Lung (tissue), 12 donors: ENCODE data around the gene SGCA. TPM values are rescaled to one million over a fixed set of nuclear protein-coding genes. Genes with fewer than 3 reads are reported as not detected.

ENCODE experiments used
- ATAC-seq: fragments of 200-7000 bp; cut with Tn5 transposase; one replicate; pipeline ENCODE4 v1.9.1; 2020; ENCODE audit warnings: moderate number of reproducible peaks; ENCODE audit not compliant: insufficient read depth, low FRiP score
- DNase-seq, 3 donors: peaks; one replicate each; pipeline ENCODE4 v3.0.0-alpha.2; 2013 to 2017
- H3K27ac ChIP-seq, 2 donors: one replicate each; pipeline ENCODE4 v1.5.1; 2013; ENCODE audit warnings: mild to moderate bottlenecking in 2 of 2, moderate library complexity in 2 of 2, control low read depth in 1 of 2, inconsistent platforms in 1 of 2, low read depth in 1 of 2, low read length in 1 of 2
- H3K27me3 ChIP-seq, 3 donors: one replicate each; pipeline ENCODE4 v1.5.1; 2013; ENCODE audit warnings: low read length in 2 of 3; ENCODE audit not compliant: control insufficient read depth in 3 of 3, insufficient read depth in 3 of 3
- H3K36me3 ChIP-seq, 4 donors: one replicate each; pipeline ENCODE4 v1.5.1; 2013; ENCODE audit warnings: low read length in 4 of 4, mild to moderate bottlenecking in 1 of 4, moderate library complexity in 1 of 4; ENCODE audit not compliant: control insufficient read depth in 4 of 4, insufficient read depth in 4 of 4
- H3K4me1 ChIP-seq, 5 donors: one replicate each; pipeline ENCODE4 v1.5.1; 2013; ENCODE audit warnings: low read length in 5 of 5, mild to moderate bottlenecking in 2 of 5, moderate library complexity in 1 of 5; ENCODE audit not compliant: control insufficient read depth in 5 of 5, insufficient read depth in 5 of 5
- H3K4me3 ChIP-seq: one replicate; pipeline ENCODE4 v1.5.1; 2013; ENCODE audit warnings: mild to moderate bottlenecking, control low read depth, moderate library complexity
- H3K9ac ChIP-seq, 2 donors: one replicate each; pipeline ENCODE4 v1.5.1; 2013; ENCODE audit warnings: low read length in 2 of 2, control low read depth in 1 of 2; ENCODE audit not compliant: insufficient read depth in 1 of 2
- H3K9me3 ChIP-seq, 4 donors: one replicate each; pipeline ENCODE4 v1.5.1; 2013; ENCODE audit warnings: low read length in 3 of 4, mild to moderate bottlenecking in 1 of 4, moderate library complexity in 1 of 4; ENCODE audit not compliant: control insufficient read depth in 4 of 4, insufficient read depth in 3 of 4
- WGBS, 2 donors: extraction: QIAGEN DNeasy Blood & Tissue Kit; methylation state at CpG; one replicate each; pipeline ENCODE4 v1.1.7; 2013; 5-methylcytosine and 5-hydroxymethylcytosine counted together
- polyA plus RNA-seq, 2 donors: library from polyadenylated mRNA; stranded (reverse); fragments of 200-250 nt; gene quantifications; one replicate each; pipeline ENCODE4 v1.2.1, GENCODE V29; 2013
- total RNA-seq, 2 donors: library from RNA; depleted of rRNA in 1 of 2; stranded (reverse); fragments of >200 nt in 1 of 2; gene quantifications; one replicate each; pipeline ENCODE4 v1.2.1, GENCODE V29; 2014 to 2021
- TF ChIP-seq, protein P1 (sequence below): IDR thresholded peaks from 2 replicates; pipeline ENCODE4 v1.5.1; 2012; ENCODE audit warnings: mild to moderate bottlenecking; ENCODE audit errors: control extremely low read depth, extremely low read depth
- donor health status: control.
- donor health status: control.
- donor health status: Bipolar disorder and iron deficiency.
- donor health status: healthy.
- donor health status: DM: yes; HTN: yes; CAD: no.

Gene SGCA
- total and polyA plus RNA-seq, 4 donors, result 5.0 to 19.4 (median 14.0) TPM

- Histone ChIP-seq H3K4me3 (no peak overlapping the region), H3K36me3 (no peaks in the 10 kb centered on the region), H3K27me3 (no peaks in the 10 kb centered on the region), H3K27ac (peak overlapping the region in 1 of 2 donors; percentile 94), H3K9ac (no peak overlapping the region), H3K9me3 (no peaks in the 10 kb centered on the region), H3K4me1 (peaks cover 0 to 10% (median 3%) of the 10 kb centered on the region in 5 donors)
- WGBS, 2 donors, result 86 to 97% methylated on average over 3 of the region's 3 CpGs
- no peak for DNase-seq
- TF ChIP-seq, protein P1, sequence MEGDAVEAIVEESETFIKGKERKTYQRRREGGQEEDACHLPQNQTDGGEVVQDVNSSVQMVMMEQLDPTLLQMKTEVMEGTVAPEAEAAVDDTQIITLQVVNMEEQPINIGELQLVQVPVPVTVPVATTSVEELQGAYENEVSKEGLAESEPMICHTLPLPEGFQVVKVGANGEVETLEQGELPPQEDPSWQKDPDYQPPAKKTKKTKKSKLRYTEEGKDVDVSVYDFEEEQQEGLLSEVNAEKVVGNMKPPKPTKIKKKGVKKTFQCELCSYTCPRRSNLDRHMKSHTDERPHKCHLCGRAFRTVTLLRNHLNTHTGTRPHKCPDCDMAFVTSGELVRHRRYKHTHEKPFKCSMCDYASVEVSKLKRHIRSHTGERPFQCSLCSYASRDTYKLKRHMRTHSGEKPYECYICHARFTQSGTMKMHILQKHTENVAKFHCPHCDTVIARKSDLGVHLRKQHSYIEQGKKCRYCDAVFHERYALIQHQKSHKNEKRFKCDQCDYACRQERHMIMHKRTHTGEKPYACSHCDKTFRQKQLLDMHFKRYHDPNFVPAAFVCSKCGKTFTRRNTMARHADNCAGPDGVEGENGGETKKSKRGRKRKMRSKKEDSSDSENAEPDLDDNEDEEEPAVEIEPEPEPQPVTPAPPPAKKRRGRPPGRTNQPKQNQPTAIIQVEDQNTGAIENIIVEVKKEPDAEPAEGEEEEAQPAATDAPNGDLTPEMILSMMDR, result no peak
- no peak for ATAC-seq
Observed at GRCh38 chr17:50165466-50165865, 339 bp upstream of the SGCA start.

GRCh38 chr17:50166518-50167181, 845 bp downstream of the SGCA start:
- 80 to 93% methylated on average over 7 of the region's 7 CpGs for WGBS, 2 donors
- DNase-seq, result no peak
- Histone ChIP-seq H3K36me3 (no peaks in the 10 kb centered on the region), H3K4me3 (no peak overlapping the region), H3K4me1 (peaks cover 0 to 8% (median 3%) of the 10 kb centered on the region in 5 donors), H3K27me3 (no peaks in the 10 kb centered on the region), H3K9ac (no peak overlapping the region), H3K9me3 (no peaks in the 10 kb centered on the region), H3K27ac (peak overlapping the region in 1 of 2 donors; percentile 94)
- TF ChIP-seq, protein P1, result no peak
- ATAC-seq, result no peak

DNA sequence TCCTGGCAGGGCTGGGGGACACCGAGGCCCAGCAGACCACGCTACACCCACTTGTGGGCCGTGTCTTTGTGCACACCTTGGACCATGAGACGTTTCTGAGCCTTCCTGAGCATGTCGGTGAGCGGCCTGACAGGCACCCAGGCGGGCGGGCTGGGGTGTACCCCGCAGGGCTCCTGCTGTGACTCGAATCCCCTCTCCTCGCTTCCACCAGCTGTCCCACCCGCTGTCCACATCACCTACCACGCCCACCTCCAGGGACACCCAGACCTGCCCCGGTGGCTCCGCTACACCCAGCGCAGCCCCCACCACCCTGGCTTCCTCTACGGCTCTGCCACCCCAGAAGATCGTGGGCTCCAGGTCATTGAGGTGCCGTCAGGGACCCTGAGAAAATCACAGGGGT, 1.6 kb downstream of the SGCA start:
- no peaks in the 10 kb centered on the region for H3K9me3 ChIP-seq
- no peak overlapping the region for H3K4me3 ChIP-seq
- DNase-seq (no peak), ATAC-seq (no peak)
- peak overlapping the region in 1 of 2 donors; percentile 56 for H3K27ac ChIP-seq
- no peak overlapping the region for H3K9ac ChIP-seq
- no peaks in the 10 kb centered on the region for H3K36me3 ChIP-seq
- TF ChIP-seq, protein P1, result no peak
- H3K4me1 ChIP-seq, result peaks cover 0 to 4% (median 3%) of the 10 kb centered on the region in 5 donors
- H3K27me3 ChIP-seq, result no peaks in the 10 kb centered on the region
- 91 to 94% methylated on average over 19 of the region's 19 CpGs for WGBS, 2 donors
